Naive thymus-derived CD4-positive, alpha-beta T cell (primary cell): ENCODE data around the gene TSFM. TPM values are rescaled to one million over a fixed set of nuclear protein-coding genes. Genes with fewer than 3 reads are reported as not detected.
A peak's percentile ranks its signal among the peaks of the same experiment; 100 is the strongest.

ENCODE experiments used
- ATAC-seq: fragments of 150-1000 bp; cut with Tn5 transposase; 2 replicates; pipeline ENCODE4 v1.10.0; 2021; ENCODE audit warnings: mild to moderate bottlenecking, moderate library complexity
- CTCF ChIA-PET: fragments of 350-600 bp; sonication (Branson Sonifier 250); formaldehyde crosslinking; loops from one replicate; lab custom pipeline; 2021; ENCODE audit warnings: antibody characterized with exemption; lab: Charles Lee
- POLR2A ChIA-PET: fragments of 350-600 bp; sonication (Branson Sonifier 250); formaldehyde crosslinking; loops from one replicate; lab custom pipeline; 2021; ENCODE audit warnings: antibody characterized with exemption, inconsistent platforms; lab: Charles Lee
- DNase-seq, 9 donors: peaks; one replicate each; pipeline versions ENCODE4 v3.0.0 to v3.0.0-alpha.2; 2020 to 2022; ENCODE audit warnings: mixed read lengths in 1 of 9
- H3K27ac ChIP-seq: one replicate; pipeline ENCODE4 v1.7.0; 2013; ENCODE audit warnings: mild to moderate bottlenecking, low read depth, low read length, moderate library complexity
- H3K27me3 ChIP-seq, 2 donors: one replicate each; pipeline ENCODE4 v1.7.0; 2013; ENCODE audit warnings: low read length in 2 of 2, mild to moderate bottlenecking in 2 of 2, moderate library complexity in 2 of 2; ENCODE audit not compliant: control insufficient read depth in 2 of 2, insufficient read depth in 2 of 2
- H3K36me3 ChIP-seq, 3 experiments: 1 replicate in 2 of 3; 2 replicates in 1 of 3; pipeline ENCODE4 v1.7.0; 2013; ENCODE audit warnings: low read length in 3 of 3, mild to moderate bottlenecking in 3 of 3, moderate library complexity in 1 of 3; ENCODE audit not compliant: insufficient read depth in 3 of 3, control insufficient read depth in 2 of 3
- H3K4me1 ChIP-seq, 2 donors: one replicate each; pipeline ENCODE4 v1.7.0; 2013; ENCODE audit warnings: low read length in 2 of 2, mild to moderate bottlenecking in 2 of 2, moderate library complexity in 1 of 2; ENCODE audit not compliant: control insufficient read depth in 2 of 2, insufficient read depth in 2 of 2
- H3K4me3 ChIP-seq: 2 replicates; pipeline ENCODE4 v1.7.0; 2013; ENCODE audit warnings: mild to moderate bottlenecking, low read length
- H3K9me3 ChIP-seq, 3 experiments: 1 replicate in 2 of 3; 2 replicates in 1 of 3; pipeline ENCODE4 v1.7.0; 2013; ENCODE audit warnings: low read length in 3 of 3; ENCODE audit not compliant: control insufficient read depth in 2 of 3
- H3K27ac Mint-ChIP-seq, 9 donors: one replicate each; pipeline ENCODE4 v1.8.0; 2020 to 2022; ENCODE audit warnings: mixed read lengths in 9 of 9, mild to moderate bottlenecking in 8 of 9, moderate library complexity in 5 of 9, inconsistent platforms in 2 of 9
- H3K27me3 Mint-ChIP-seq, 5 donors: one replicate each; pipeline ENCODE4 v1.8.0; 2021 to 2022; ENCODE audit warnings: mixed read lengths in 5 of 5, mild to moderate bottlenecking in 1 of 5
- H3K36me3 Mint-ChIP-seq, 5 donors: one replicate each; pipeline ENCODE4 v1.8.0; 2020 to 2022; ENCODE audit warnings: mixed read lengths in 5 of 5, mild to moderate bottlenecking in 3 of 5, inconsistent platforms in 1 of 5
- H3K4me1 Mint-ChIP-seq, 7 donors: one replicate each; pipeline ENCODE4 v1.8.0; 2020 to 2022; ENCODE audit warnings: mixed read lengths in 7 of 7, mild to moderate bottlenecking in 3 of 7, inconsistent platforms in 1 of 7
- H3K4me3 Mint-ChIP-seq, 10 donors: one replicate each; pipeline ENCODE4 v1.8.0; 2020 to 2022; ENCODE audit warnings: mild to moderate bottlenecking in 10 of 10, mixed read lengths in 10 of 10, moderate library complexity in 6 of 10, inconsistent platforms in 2 of 10
- H3K9me3 Mint-ChIP-seq, 11 donors: one replicate each; pipeline ENCODE4 v1.8.0; 2020 to 2022; ENCODE audit warnings: mixed read lengths in 11 of 11, mild to moderate bottlenecking in 4 of 11, inconsistent platforms in 1 of 11, moderate library complexity in 1 of 11
- intact Hi-C, 2 donors: fragments of 100-400 bp; cut with micrococcal nuclease; formaldehyde crosslinking; loops; one replicate each; pipeline ENCODE4 v1.15.1; 2023
- polyA plus RNA-seq, 2 donors: library from polyadenylated mRNA; unstranded; fragments of 300-500 nt; fragmentation: Illumina TruSeq; gene quantifications; one replicate each; pipeline ENCODE4 v1.2.3, GENCODE V29; 2021
- total RNA-seq, 6 experiments: library from RNA in 5 of 6; stranded (reverse) in 5 of 6; gene quantifications; 1 replicate in 5 of 6; 2 replicates in 1 of 6; pipeline ENCODE4 v1.2.3 and lab custom pipeline; 2021 to 2026

Gene TSFM
- total and polyA plus RNA-seq, 7 experiments from 2014 or later = 17.8 to 34.9 (median 24.7) TPM

DNA sequence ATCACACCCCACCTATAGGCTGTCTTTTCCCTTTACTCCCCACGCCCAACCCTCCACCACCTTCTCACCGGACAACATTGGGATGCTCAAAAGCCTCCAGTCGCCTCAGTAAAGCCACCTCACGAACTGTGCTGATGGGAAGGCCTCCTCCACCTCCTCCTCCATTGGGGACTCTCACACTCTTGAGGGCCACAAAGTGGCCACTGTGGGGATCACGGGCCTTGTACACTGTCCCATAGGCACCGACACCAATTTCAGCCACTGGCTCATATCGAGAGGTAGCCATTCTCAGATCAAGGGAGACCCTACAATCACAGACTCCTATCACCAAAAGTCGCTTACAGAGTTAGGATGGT lies 31.2 kb upstream of the TSFM start:
- Mint-ChIP-seq H3K27me3 (no peaks in the 10 kb centered on the region), H3K4me1 (peaks cover 28 to 61% (median 54%) of the 10 kb centered on the region in 7 donors), H3K36me3 (peaks cover 3 to 22% (median 4%) of the 10 kb centered on the region in 5 donors), H3K27ac (peak overlapping the region; percentile 86 to 99 (median 93)), H3K4me3 (peak overlapping the region; percentile 82 to 98 (median 92)), H3K9me3 (no peaks in the 10 kb centered on the region)
- ChIA-PET CTCF (no interaction called here), POLR2A (interaction anchor here (0.8 to 1.6 kb wide), 2 partner anchors 14 to 146 kb away, joined by 3 to 4 read pairs; partner anchors contain the start of gene DTX3)
- Histone ChIP-seq H3K27ac (peak overlapping the region; percentile 90), H3K4me3 (peak overlapping the region; percentile 79), H3K27me3 (no peaks in the 10 kb centered on the region), H3K36me3 (peaks cover 0 to 22% (median 5%) of the 10 kb centered on the region in 3 experiments), H3K9me3 (no peaks in the 10 kb centered on the region), H3K4me1 (peaks cover 27 to 36% of the 10 kb centered on the region in 2 donors)
- no peak for ATAC-seq
- DNase-seq = no peak
- intact Hi-C loops = loop anchor here (5.0 to 10.0 kb wide), 6 partner anchors 274 to 1927 kb away; partner anchors contain the start of genes ARHGAP9 (in 1 of the 2), DNAJC14 (in 1 of the 2), NAB2 (in 1 of the 2) and PRIM1 (in 1 of the 2)

DNA sequence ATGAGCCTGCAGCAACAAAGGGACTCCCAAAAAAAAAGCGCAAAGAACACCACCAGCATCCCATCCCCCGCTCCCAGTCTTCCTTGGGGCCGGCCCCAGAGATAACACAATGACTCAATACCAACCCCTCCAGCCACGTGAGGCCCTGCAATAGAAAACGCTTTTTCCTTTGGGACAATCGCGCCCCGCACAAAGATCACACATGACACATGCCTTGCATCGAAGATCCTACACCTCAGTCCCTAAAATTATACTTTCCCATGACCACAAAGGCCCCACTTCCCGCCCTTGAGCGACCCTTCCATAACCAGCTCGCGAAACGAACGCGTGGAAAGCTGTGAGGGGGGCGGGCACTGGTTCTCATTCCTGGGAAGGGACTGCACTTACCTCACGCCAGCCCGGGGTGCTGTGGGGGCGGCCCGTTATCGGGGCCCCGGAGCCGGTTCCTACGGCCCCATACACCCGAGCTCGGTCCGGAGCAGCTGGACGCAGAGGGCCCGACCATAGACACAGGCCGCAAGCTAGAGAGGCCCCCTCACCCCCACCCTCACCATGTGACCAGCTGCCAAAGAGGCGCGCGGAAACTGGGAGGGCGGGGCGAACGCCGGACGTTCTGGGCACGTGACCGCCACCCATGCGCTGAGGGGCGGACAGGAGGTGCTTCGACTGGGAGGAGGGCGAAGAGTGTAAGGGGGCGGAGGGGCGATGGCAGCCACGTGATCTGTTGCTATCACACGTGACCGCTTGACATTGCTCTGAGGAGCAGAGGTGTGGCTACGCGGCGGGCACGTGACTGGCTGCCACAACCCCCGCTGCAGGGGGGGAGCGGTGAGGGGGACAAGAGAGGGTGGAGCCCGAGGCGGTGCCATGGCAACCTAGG lies 30.6 kb upstream of the TSFM start, which contains the start of gene CDK4:
Gene CDK4, minus strand, starts transcription at position 523 of the 880 bp plus-strand sequence. CDS start 593 bp downstream, outside the sequence.
- DNase-seq = peak; percentile 92 to 100 (median 99)
- Histone ChIP-seq H3K27ac (peak within 1 kb of the TSS; percentile 90), H3K4me3 (peak within 1 kb of the TSS; percentile 79), H3K27me3 (no peaks in the 10 kb centered on the region), H3K9me3 (no peaks in the 10 kb centered on the region), H3K36me3 (peaks cover 0 to 18% (median 5%) of the 10 kb centered on the region in 3 experiments), H3K4me1 (peaks cover 32 to 42% of the 10 kb centered on the region in 2 donors)
- intact Hi-C loops = loop anchor here (1.0 to 10.0 kb wide), 16 partner anchors 8 to 1927 kb away; partner anchors contain the start of genes ATP23 (in 2 of the 2), DDIT3 (in 2 of the 2), TSFM (in 2 of the 2) and ARHGAP9 (in 1 of the 2)
- Mint-ChIP-seq H3K4me3 (peak within 1 kb of the TSS; percentile 82 to 98 (median 92)), H3K9me3 (no peaks in the 10 kb centered on the region), H3K27me3 (peaks cover 0 to 2% (median 0%) of the 10 kb centered on the region in 5 donors), H3K4me1 (peaks cover 35 to 62% (median 59%) of the 10 kb centered on the region in 7 donors), H3K27ac (peak within 1 kb of the TSS; percentile 86 to 99 (median 93)), H3K36me3 (peaks cover 3 to 27% (median 7%) of the 10 kb centered on the region in 5 donors)
- peak; percentile 89 for ATAC-seq
- ChIA-PET POLR2A (interaction anchor here (0.8 to 1.0 kb wide), 4 partner anchors 9 to 58 kb away, joined by 3 to 9 read pairs (median 4); partner anchors contain the start of gene OS9), CTCF (interaction anchor here (0.8 kb wide), 1 partner anchor 167 kb away, joined by 3 read pairs; no protein-coding TSS in a partner anchor)

- Mint-ChIP-seq H3K36me3 (peaks cover 3 to 27% (median 4%) of the 10 kb centered on the region in 5 donors), H3K9me3 (no peaks in the 10 kb centered on the region), H3K27ac (peak overlapping the region; percentile 86 to 99 (median 93)), H3K4me1 (peaks cover 36 to 60% (median 58%) of the 10 kb centered on the region in 7 donors), H3K27me3 (peaks cover 0 to 2% (median 0%) of the 10 kb centered on the region in 5 donors), H3K4me3 (peak overlapping the region; percentile 82 to 98 (median 92))
- H3K4me3 ChIP-seq = peak overlapping the region; percentile 19
- no peaks in the 10 kb centered on the region for H3K9me3 ChIP-seq
- ATAC-seq (no peak), DNase-seq (no peak)
- H3K36me3 ChIP-seq = peaks cover 0 to 13% (median 5%) of the 10 kb centered on the region in 3 experiments
- intact Hi-C loops = loop anchor here (1.0 to 10.0 kb wide), 16 partner anchors 8 to 1928 kb away; partner anchors contain the start of genes ATP23 (in 2 of the 2), DDIT3 (in 2 of the 2), TSFM (in 2 of the 2) and ARHGAP9 (in 1 of the 2)
- no peaks in the 10 kb centered on the region for H3K27me3 ChIP-seq
- peaks cover 35 to 43% of the 10 kb centered on the region in 2 donors for H3K4me1 ChIP-seq
- CTCF ChIA-PET = interaction anchor here (0.8 kb wide), 1 partner anchor 167 kb away, joined by 3 read pairs; no protein-coding TSS in a partner anchor
- H3K27ac ChIP-seq = peak overlapping the region; percentile 85
- POLR2A ChIA-PET = interaction anchor here (0.9 to 1.0 kb wide), 3 partner anchors 8 to 59 kb away, joined by 3 to 9 read pairs (median 4); partner anchors contain the start of gene OS9
Observed at GRCh38 chr12:57752668-57753000, 30.0 kb upstream of the TSFM start.

- POLR2A ChIA-PET = interaction anchor here (0.6 to 3.3 kb wide), 4 partner anchors 9 to 283 kb away, joined by 3 to 17 read pairs (median 6); partner anchors contain the start of gene TSPAN31
Observed at GRCh38 chr12:57753756-57754337, 28.7 kb upstream of the TSFM start.

DNA sequence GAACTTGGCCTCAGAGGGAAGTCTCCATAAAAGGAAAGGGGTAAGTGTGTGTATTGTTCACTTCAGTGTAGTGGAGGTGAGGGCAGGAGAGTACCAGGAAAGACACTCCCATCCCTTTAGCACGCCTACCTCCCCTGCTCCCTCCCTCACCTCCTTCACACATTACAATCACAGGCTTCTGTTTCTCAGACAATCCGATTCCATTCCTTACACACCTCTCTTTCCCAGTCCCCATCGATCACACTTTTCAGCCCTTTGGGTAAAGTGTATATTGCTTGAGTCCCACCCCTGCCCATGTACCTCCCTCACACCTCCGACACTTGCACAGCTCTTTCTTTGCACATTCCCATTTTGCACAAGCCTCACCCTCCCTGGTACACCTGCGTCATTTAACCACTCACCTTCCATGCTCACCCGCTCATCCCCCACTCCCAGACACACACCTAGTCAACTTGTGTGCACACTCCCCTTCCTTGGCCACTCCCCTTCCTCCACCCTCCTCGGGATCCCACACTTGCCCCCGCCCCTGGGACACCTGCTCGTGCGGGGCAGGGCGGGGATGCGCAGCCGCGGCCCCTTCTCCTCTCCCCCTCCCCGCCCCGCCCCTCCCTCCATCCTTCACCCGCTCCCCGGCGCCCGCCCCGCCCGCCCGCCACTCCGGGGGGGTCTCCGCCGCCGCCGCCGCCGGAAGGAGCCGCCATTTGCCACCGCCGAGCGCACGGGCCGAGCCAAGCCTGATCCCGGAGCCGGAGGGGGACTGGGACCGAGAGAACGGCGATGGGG lies 28.0 kb upstream of the TSFM start, which contains the start of gene MARCHF9:
Gene MARCHF9, plus strand, starts transcription at position 693 of the 783 bp plus-strand sequence. CDS start 426 bp downstream, outside the sequence.
- intact Hi-C loops = loop anchor here (2.0 to 10.0 kb wide), 8 partner anchors 14 to 1930 kb away; partner anchors contain the start of genes ARHGAP9 (in 1 of the 2), DNAJC14 (in 1 of the 2), NAB2 (in 1 of the 2) and PRIM1 (in 1 of the 2)
- ATAC-seq (peak; percentile 60), DNase-seq (peak; percentile 63 to 92 (median 81))
- peak within 1 kb of the TSS; percentile 61 for H3K4me3 ChIP-seq
- POLR2A ChIA-PET = interaction anchor here (0.7 to 3.3 kb wide), 4 partner anchors 10 to 162 kb away, joined by 3 to 17 read pairs (median 6); partner anchors contain the start of genes CYP27B1 and TSPAN31
- Mint-ChIP-seq H3K27ac (peak within 1 kb of the TSS; percentile 87 to 99 (median 93)), H3K4me3 (peak within 1 kb of the TSS; percentile 86 to 99 (median 94)), H3K4me1 (peaks cover 46 to 73% (median 68%) of the 10 kb centered on the region in 7 donors), H3K36me3 (peaks cover 4 to 31% (median 11%) of the 10 kb centered on the region in 5 donors), H3K27me3 (peaks cover 0 to 2% (median 0%) of the 10 kb centered on the region in 5 donors), H3K9me3 (peaks cover 0 to 2% (median 0%) of the 10 kb centered on the region in 11 donors)
- CTCF ChIA-PET = interaction anchor here (0.6 to 2.5 kb wide), 3 partner anchors 10 to 144 kb away, joined by 3 to 10 read pairs (median 3); no protein-coding TSS in a partner anchor
- H3K27ac ChIP-seq = peak within 1 kb of the TSS; percentile 85
- no peaks in the 10 kb centered on the region for H3K9me3 ChIP-seq
- H3K36me3 ChIP-seq = peaks cover 0 to 18% (median 0%) of the 10 kb centered on the region in 3 experiments
- H3K27me3 ChIP-seq = no peaks in the 10 kb centered on the region
- H3K4me1 ChIP-seq = peaks cover 35 to 45% of the 10 kb centered on the region in 2 donors

More at GRCh38 chr12:57753756-57754337, 28.7 kb upstream of the TSFM start:
- Mint-ChIP-seq H3K9me3 (peaks cover 0 to 2% (median 0%) of the 10 kb centered on the region in 11 donors), H3K4me1 (peaks cover 40 to 67% (median 62%) of the 10 kb centered on the region in 7 donors), H3K27ac (peak overlapping the region; percentile 86 to 99 (median 93)), H3K36me3 (peaks cover 3 to 31% (median 7%) of the 10 kb centered on the region in 5 donors), H3K4me3 (peak overlapping the region; percentile 82 to 99 (median 93)), H3K27me3 (peaks cover 0 to 2% (median 0%) of the 10 kb centered on the region in 5 donors)
- ATAC-seq (no peak), DNase-seq (no peak)
- Histone ChIP-seq H3K4me3 (peak overlapping the region; percentile 56), H3K27ac (peak overlapping the region; percentile 85), H3K27me3 (no peaks in the 10 kb centered on the region), H3K4me1 (peaks cover 35 to 43% of the 10 kb centered on the region in 2 donors), H3K36me3 (peaks cover 0 to 20% (median 0%) of the 10 kb centered on the region in 3 experiments), H3K9me3 (no peaks in the 10 kb centered on the region)
- intact Hi-C loops = loop anchor here (2.0 to 10.0 kb wide), 9 partner anchors 13 to 1929 kb away; partner anchors contain the start of genes ARHGAP9 (in 1 of the 2), CTDSP2 (in 1 of the 2), DNAJC14 (in 1 of the 2) and NAB2 (in 1 of the 2)
- CTCF ChIA-PET = interaction anchor here (0.6 to 1.0 kb wide), 3 partner anchors 11 to 145 kb away, joined by 3 read pairs; no protein-coding TSS in a partner anchor
